Liver (tissue), 9 donors: ENCODE data around the gene NDST1. TPM values are rescaled to one million over a fixed set of nuclear protein-coding genes. Genes with fewer than 3 reads are reported as not detected.

Experiments
- DNase-seq: peaks from one replicate; pipeline ENCODE4 v3.0.0-alpha.2; 2017; ENCODE audit warnings: low spot score
- H3K27ac ChIP-seq, 2 donors: one replicate each; pipeline ENCODE4 v1.7.0; 2013; ENCODE audit warnings: inconsistent platforms in 2 of 2, low read length in 2 of 2, control low read depth in 1 of 2, low read depth in 1 of 2, mild to moderate bottlenecking in 1 of 2
- H3K27me3 ChIP-seq, 4 donors: one replicate each; pipeline versions ENCODE4 v1.6.1 to v1.7.0; 2013; ENCODE audit warnings: low read length in 3 of 4, inconsistent platforms in 1 of 4, mild to moderate bottlenecking in 1 of 4, moderate library complexity in 1 of 4; ENCODE audit not compliant: control insufficient read depth in 4 of 4, insufficient read depth in 4 of 4
- H3K36me3 ChIP-seq, 4 donors: one replicate each; pipeline versions ENCODE4 v1.6.1 to v1.7.0; 2013; ENCODE audit warnings: low read length in 3 of 4, mild to moderate bottlenecking in 3 of 4, low read depth in 1 of 4, moderate library complexity in 1 of 4; ENCODE audit not compliant: control insufficient read depth in 4 of 4, insufficient read depth in 3 of 4
- H3K4me1 ChIP-seq, 4 donors: one replicate each; pipeline versions ENCODE4 v1.6.1 to v1.7.0; 2013; ENCODE audit warnings: low read length in 3 of 4, mild to moderate bottlenecking in 3 of 4, moderate library complexity in 1 of 4; ENCODE audit not compliant: control insufficient read depth in 4 of 4, insufficient read depth in 4 of 4
- H3K4me3 ChIP-seq, 3 donors: one replicate each; pipeline versions ENCODE4 v1.6.1 to v1.7.0; 2013; ENCODE audit warnings: low read length in 3 of 3, control low read depth in 1 of 3, low read depth in 1 of 3, mild to moderate bottlenecking in 1 of 3
- H3K9ac ChIP-seq, 2 donors: one replicate each; pipeline ENCODE4 v1.7.0; 2013; ENCODE audit warnings: low read length in 2 of 2, mild to moderate bottlenecking in 2 of 2, moderate library complexity in 2 of 2, control low read depth in 1 of 2, low read depth in 1 of 2
- H3K9me3 ChIP-seq, 4 donors: one replicate each; pipeline versions ENCODE4 v1.6.1 to v1.7.0; 2013; ENCODE audit warnings: low read length in 3 of 4; ENCODE audit not compliant: control insufficient read depth in 4 of 4
- ATF3 ChIP-seq: IDR thresholded peaks from 2 replicates; pipeline ENCODE4 v1.6.1; 2016; ENCODE audit warnings: antibody characterized with exemption
- CTCF ChIP-seq: fragments of 150-350 bp; IDR thresholded peaks from 2 replicates; pipeline ENCODE4 v1.5.1; 2017; ENCODE audit warnings: improper control_type of control experiment, low read depth, low read length; ENCODE audit not compliant: missing input control
- EGR1 ChIP-seq, 2 donors: IDR thresholded peaks; 2 replicates each; pipeline ENCODE4 v1.6.1; 2016 to 2018; ENCODE audit warnings: antibody characterized with exemption in 2 of 2, low read depth in 2 of 2
- FOXA1 ChIP-seq: IDR thresholded peaks from 2 replicates; pipeline ENCODE4 v1.6.1; 2016; ENCODE audit warnings: antibody characterized with exemption
- FOXA2 ChIP-seq: IDR thresholded peaks from 2 replicates; pipeline ENCODE4 v1.6.1; 2016; ENCODE audit warnings: antibody characterized with exemption
- GABPA ChIP-seq, 2 donors: IDR thresholded peaks in 1 of 2; conservative IDR thresholded peaks in 1 of 2; 2 replicates each; pipeline ENCODE4 v1.6.1; 2016; ENCODE audit warnings: antibody characterized with exemption in 2 of 2, mild to moderate bottlenecking in 1 of 2, moderate library complexity in 1 of 2
- HNF4A ChIP-seq, 2 donors: conservative IDR thresholded peaks; 2 replicates each; pipeline ENCODE4 v1.6.1; 2016; ENCODE audit warnings: antibody characterized with exemption in 2 of 2, mild to moderate bottlenecking in 2 of 2
- HNF4G ChIP-seq: IDR thresholded peaks from 2 replicates; pipeline ENCODE4 v1.6.1; 2016; ENCODE audit warnings: antibody characterized with exemption
- JUND ChIP-seq, 2 donors: IDR thresholded peaks; 2 replicates each; pipeline ENCODE4 v1.6.1; 2016; ENCODE audit warnings: antibody characterized with exemption in 2 of 2
- MAX ChIP-seq: IDR thresholded peaks from 2 replicates; pipeline ENCODE4 v1.6.1; 2016; ENCODE audit warnings: antibody characterized with exemption
- NR2F2 ChIP-seq: IDR thresholded peaks from 2 replicates; pipeline ENCODE4 v1.6.1; 2016; ENCODE audit warnings: antibody characterized with exemption
- RAD21 ChIP-seq, 2 donors: IDR thresholded peaks; 2 replicates each; pipeline ENCODE4 v1.6.1; 2016; ENCODE audit warnings: antibody characterized with exemption in 2 of 2, mild to moderate bottlenecking in 2 of 2
- REST ChIP-seq: IDR thresholded peaks from 2 replicates; pipeline ENCODE4 v1.6.1; 2016; ENCODE audit warnings: antibody characterized with exemption, mild to moderate bottlenecking
- RXRA ChIP-seq, 2 donors: IDR thresholded peaks; 2 replicates each; pipeline ENCODE4 v1.6.1; 2017 to 2018; ENCODE audit warnings: antibody characterized with exemption in 2 of 2, mild to moderate bottlenecking in 1 of 2
- SP1 ChIP-seq: IDR thresholded peaks from 2 replicates; pipeline ENCODE4 v1.6.1; 2018; ENCODE audit warnings: antibody characterized with exemption, mild to moderate bottlenecking
- TAF1 ChIP-seq: conservative IDR thresholded peaks from 2 replicates; pipeline ENCODE4 v1.6.1; 2016; ENCODE audit warnings: antibody characterized with exemption, mild to moderate bottlenecking
- YY1 ChIP-seq: IDR thresholded peaks from 2 replicates; pipeline ENCODE4 v1.6.1; 2016; ENCODE audit warnings: antibody characterized with exemption, mild to moderate bottlenecking
- WGBS: extraction: QIAGEN DNeasy Blood & Tissue Kit; methylation state at CpG from one replicate; pipeline ENCODE4 v1.1.7; 2013; 5-methylcytosine and 5-hydroxymethylcytosine counted together
- polyA plus RNA-seq, 2 donors: library from polyadenylated mRNA; stranded (reverse) in 1 of 2; unstranded in 1 of 2; fragments of 200-250 nt in 1 of 2; fragments of >200 nt in 1 of 2; fragmentation: Nextera tagmentation in 1 of 2; extraction: Ambion mirVana in 1 of 2; gene quantifications; one replicate each; pipeline versions ENCODE4 v1.2.1 to v1.2.3, GENCODE V29; 2013 to 2015
- total RNA-seq, 2 donors: library from RNA; depleted of rRNA; stranded (reverse); fragments of >200 nt; gene quantifications; one replicate each; pipeline ENCODE4 v1.2.3, GENCODE V29; 2014
- TF ChIP-seq, protein P1 (sequence below): IDR thresholded peaks from 2 replicates; pipeline ENCODE4 v1.6.1; 2016; ENCODE audit warnings: antibody characterized with exemption
- donor health status: healthy.
- donor health status: healthy.
- donor health status: healthy.
- donor health status: healthy.
- donor health status: healthy.

NDST1 gene
- total and polyA plus RNA-seq, 4 donors = 10.3 to 103 (median 39.0) TPM

DNA sequence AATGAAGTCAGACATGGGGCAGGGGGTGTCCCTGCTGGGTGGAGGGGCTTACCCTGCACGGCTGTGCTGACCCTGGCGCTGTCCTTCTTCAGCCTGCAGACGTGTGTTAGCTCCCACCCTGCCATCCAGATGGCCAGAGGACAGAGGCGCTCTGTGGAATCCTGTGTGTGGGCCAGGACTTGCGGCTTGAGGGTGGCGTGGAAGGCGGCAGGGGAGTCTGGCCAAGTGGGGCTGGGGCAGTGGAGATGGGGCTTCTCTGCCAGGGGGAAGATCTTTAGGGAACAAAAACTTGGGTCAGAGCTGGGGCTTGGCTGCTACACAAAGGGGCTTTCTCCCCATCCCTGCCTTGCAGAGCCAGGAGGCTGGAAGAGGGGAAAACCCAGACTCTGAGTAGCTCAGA is 86.1 kb downstream of the NDST1 start:
- Histone ChIP-seq H3K4me1 (peaks cover 9 to 27% (median 24%) of the 10 kb centered on the region in 4 donors), H3K4me3 (no peak overlapping the region), H3K27me3 (no peaks in the 10 kb centered on the region), H3K9ac (no peak overlapping the region), H3K36me3 (no peaks in the 10 kb centered on the region), H3K27ac (no peak overlapping the region), H3K9me3 (no peaks in the 10 kb centered on the region)
- TF ChIP-seq, protein P1, sequence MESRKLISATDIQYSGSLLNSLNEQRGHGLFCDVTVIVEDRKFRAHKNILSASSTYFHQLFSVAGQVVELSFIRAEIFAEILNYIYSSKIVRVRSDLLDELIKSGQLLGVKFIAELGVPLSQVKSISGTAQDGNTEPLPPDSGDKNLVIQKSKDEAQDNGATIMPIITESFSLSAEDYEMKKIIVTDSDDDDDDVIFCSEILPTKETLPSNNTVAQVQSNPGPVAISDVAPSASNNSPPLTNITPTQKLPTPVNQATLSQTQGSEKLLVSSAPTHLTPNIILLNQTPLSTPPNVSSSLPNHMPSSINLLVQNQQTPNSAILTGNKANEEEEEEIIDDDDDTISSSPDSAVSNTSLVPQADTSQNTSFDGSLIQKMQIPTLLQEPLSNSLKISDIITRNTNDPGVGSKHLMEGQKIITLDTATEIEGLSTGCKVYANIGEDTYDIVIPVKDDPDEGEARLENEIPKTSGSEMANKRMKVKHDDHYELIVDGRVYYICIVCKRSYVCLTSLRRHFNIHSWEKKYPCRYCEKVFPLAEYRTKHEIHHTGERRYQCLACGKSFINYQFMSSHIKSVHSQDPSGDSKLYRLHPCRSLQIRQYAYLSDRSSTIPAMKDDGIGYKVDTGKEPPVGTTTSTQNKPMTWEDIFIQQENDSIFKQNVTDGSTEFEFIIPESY = no peak
- TF ChIP-seq JUND (IDR thresholded peaks at IDR 0.05) (no peak), ATF3 (no peak), RAD21 (IDR thresholded peaks at IDR 0.05) (no peak), HNF4G (no peak), FOXA2 (no peak), YY1 (no peak), NR2F2 (no peak), SP1 (no peak)
- WGBS = 83% methylated on average over 7 of the region's 7 CpGs
- DNase-seq = no peak

GRCh38 chr5:150595466-150596031 is 87.6 kb downstream of the NDST1 start:
- TF ChIP-seq RAD21 (IDR thresholded peaks at IDR 0.05) (no peak), YY1 (no peak), HNF4A (conservative IDR thresholded peaks at IDR 0.05) (no peak), HNF4G (no peak), FOXA2 (no peak), JUND (IDR thresholded peaks at IDR 0.05) (no peak), FOXA1 (no peak), TAF1 (no peak), EGR1 (IDR thresholded peaks at IDR 0.05; ENCODE audit: low read depth in 2 of 2) (no peak), ATF3 (no peak), CTCF (no peak), SP1 (no peak), NR2F2 (no peak), MAX (no peak), RXRA (IDR thresholded peaks at IDR 0.05) (no peak), REST (no peak), GABPA (IDR thresholded peaks at IDR 0.05 in 1 of 2, conservative IDR thresholded peaks at IDR 0.05 in 1 of 2) (no peak)
- TF ChIP-seq, protein P1 = no peak
- Histone ChIP-seq H3K27me3 (no peaks in the 10 kb centered on the region), H3K4me3 (no peak overlapping the region), H3K9me3 (no peaks in the 10 kb centered on the region), H3K27ac (no peak overlapping the region), H3K9ac (no peak overlapping the region), H3K4me1 (peaks cover 3 to 22% (median 17%) of the 10 kb centered on the region in 4 donors), H3K36me3 (no peaks in the 10 kb centered on the region)
- DNase-seq = no peak
- 66% methylated on average over 12 of the region's 12 CpGs for WGBS
